Uterus (tissue), 2 donors: ENCODE measurements around the gene AKT3.

ENCODE experiments used
- POLR2A ChIP-seq, 2 donors: fragments of 450-650 bp; IDR thresholded peaks; one replicate each; pipeline ENCODE4 v1.6.1; 2016; ENCODE audit warnings: antibody characterized with exemption in 2 of 2, mild to moderate bottlenecking in 1 of 2, moderate library complexity in 1 of 2
- TF ChIP-seq, protein P1 (sequence below), 4 experiments: fragments of 200-600 bp in 2 of 4; fragments of 450-650 bp in 2 of 4; sonication (generic) in 2 of 4; IDR thresholded peaks; one replicate each; pipeline ENCODE4 v1.5.1; 2016 to 2019; ENCODE audit warnings: antibody characterized with exemption in 4 of 4, mild to moderate bottlenecking in 2 of 4, moderate library complexity in 1 of 4

DNA sequence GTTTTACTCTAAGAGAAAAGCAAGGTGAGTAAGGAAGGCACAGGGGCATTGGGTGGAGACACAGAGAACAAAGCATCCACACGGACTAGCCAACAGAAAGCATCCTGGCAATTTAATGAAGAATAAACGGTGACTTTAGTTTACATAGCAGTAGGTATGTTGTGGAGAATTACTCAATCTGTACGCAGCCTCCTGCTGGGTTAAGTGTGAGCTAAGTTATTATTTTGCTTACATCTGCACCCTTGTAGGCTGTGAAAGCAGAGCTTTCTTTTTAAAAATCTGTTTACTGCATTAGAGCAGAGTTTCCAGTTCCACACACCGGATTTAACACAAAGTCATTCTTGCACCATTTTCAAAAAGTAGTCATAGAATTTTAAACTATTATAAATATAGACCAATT is 144.5 kb downstream of the AKT3 start:
- TF ChIP-seq, protein P1, sequence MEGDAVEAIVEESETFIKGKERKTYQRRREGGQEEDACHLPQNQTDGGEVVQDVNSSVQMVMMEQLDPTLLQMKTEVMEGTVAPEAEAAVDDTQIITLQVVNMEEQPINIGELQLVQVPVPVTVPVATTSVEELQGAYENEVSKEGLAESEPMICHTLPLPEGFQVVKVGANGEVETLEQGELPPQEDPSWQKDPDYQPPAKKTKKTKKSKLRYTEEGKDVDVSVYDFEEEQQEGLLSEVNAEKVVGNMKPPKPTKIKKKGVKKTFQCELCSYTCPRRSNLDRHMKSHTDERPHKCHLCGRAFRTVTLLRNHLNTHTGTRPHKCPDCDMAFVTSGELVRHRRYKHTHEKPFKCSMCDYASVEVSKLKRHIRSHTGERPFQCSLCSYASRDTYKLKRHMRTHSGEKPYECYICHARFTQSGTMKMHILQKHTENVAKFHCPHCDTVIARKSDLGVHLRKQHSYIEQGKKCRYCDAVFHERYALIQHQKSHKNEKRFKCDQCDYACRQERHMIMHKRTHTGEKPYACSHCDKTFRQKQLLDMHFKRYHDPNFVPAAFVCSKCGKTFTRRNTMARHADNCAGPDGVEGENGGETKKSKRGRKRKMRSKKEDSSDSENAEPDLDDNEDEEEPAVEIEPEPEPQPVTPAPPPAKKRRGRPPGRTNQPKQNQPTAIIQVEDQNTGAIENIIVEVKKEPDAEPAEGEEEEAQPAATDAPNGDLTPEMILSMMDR (IDR thresholded peaks at IDR 0.05): no peak
- no peak for TF ChIP-seq POLR2A (IDR thresholded peaks at IDR 0.05)
